ENCODE measurements around the gene FKBP8.

The FKBP8 gene

GRCh38 chr19:18520848-18521691 lies 22.3 kb downstream of the FKBP8 start:
- no peaks in the 10 kb centered on the region for H3K27me3 Mint-ChIP-seq
- H3K9me3 Mint-ChIP-seq, result no peaks in the 10 kb centered on the region
- H3K4me1 Mint-ChIP-seq (ENCODE audit: low read depth), result peaks cover 23% of the 10 kb centered on the region
- H3K27ac Mint-ChIP-seq, result peak overlapping the region; percentile 87
- H3K4me3 Mint-ChIP-seq, result peak overlapping the region; percentile 93
- no peaks in the 10 kb centered on the region for H3K36me3 Mint-ChIP-seq (ENCODE audit: low read depth)

- H3K9me3 Mint-ChIP-seq, result no peaks in the 10 kb centered on the region
- H3K27ac Mint-ChIP-seq, result peak overlapping the region; percentile 87
- H3K4me3 Mint-ChIP-seq, result peak overlapping the region; percentile 93
- H3K27me3 Mint-ChIP-seq, result no peaks in the 10 kb centered on the region
- peaks cover 32% of the 10 kb centered on the region for H3K4me1 Mint-ChIP-seq (ENCODE audit: low read depth)
- no peaks in the 10 kb centered on the region for H3K36me3 Mint-ChIP-seq (ENCODE audit: low read depth)
Observed at GRCh38 chr19:18519962-18520847, 23.2 kb downstream of the FKBP8 start.

- Mint-ChIP-seq H3K4me1 (ENCODE audit: low read depth) (peaks cover 42% of the 10 kb centered on the region), H3K36me3 (ENCODE audit: low read depth) (no peaks in the 10 kb centered on the region)
Observed at GRCh38 chr19:18518639-18519038, 24.7 kb downstream of the FKBP8 start.

GRCh38 chr19:18517606-18518005 lies 25.8 kb downstream of the FKBP8 start:
- Mint-ChIP-seq H3K27me3 (no peaks in the 10 kb centered on the region), H3K4me1 (ENCODE audit: low read depth) (peaks cover 48% of the 10 kb centered on the region), H3K36me3 (ENCODE audit: low read depth) (no peaks in the 10 kb centered on the region)

More at GRCh38 chr19:18518639-18519038, 24.7 kb downstream of the FKBP8 start:
- Mint-ChIP-seq H3K4me3 (no peak overlapping the region), H3K27me3 (no peaks in the 10 kb centered on the region), H3K27ac (no peak overlapping the region), H3K9me3 (no peaks in the 10 kb centered on the region)

DNA sequence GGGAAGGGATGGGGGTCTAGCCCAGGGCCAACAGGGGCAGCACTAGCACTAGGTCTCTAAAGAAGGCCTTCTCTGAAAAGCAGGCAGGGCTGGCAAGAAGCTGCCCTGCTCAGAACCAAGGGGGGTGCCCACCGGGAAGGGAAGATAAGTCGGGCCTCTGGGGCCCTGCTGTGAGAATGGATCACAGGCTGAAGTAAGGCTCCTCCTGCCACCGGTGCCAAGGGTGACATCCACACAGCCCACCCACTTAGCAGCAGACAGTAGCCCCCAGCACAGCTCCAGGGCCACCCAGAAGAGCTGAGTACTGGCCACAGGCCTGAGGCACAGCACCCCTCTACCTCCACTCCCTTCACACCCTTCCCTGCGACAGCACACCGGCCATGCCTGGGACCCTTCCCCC lies 27.4 kb downstream of the FKBP8 start:
- H3K4me1 Mint-ChIP-seq (ENCODE audit: low read depth), result peaks cover 46% of the 10 kb centered on the region
- no peaks in the 10 kb centered on the region for H3K36me3 Mint-ChIP-seq (ENCODE audit: low read depth)
- no peaks in the 10 kb centered on the region for H3K27me3 Mint-ChIP-seq

More at GRCh38 chr19:18517606-18518005, 25.8 kb downstream of the FKBP8 start:
- H3K27ac Mint-ChIP-seq, result no peak overlapping the region
- H3K9me3 Mint-ChIP-seq, result no peaks in the 10 kb centered on the region
- H3K4me3 Mint-ChIP-seq, result no peak overlapping the region

GRCh38 chr19:18514800-18515682 lies 28.3 kb downstream of the FKBP8 start:
- Mint-ChIP-seq H3K4me3 (no peak overlapping the region), H3K9me3 (no peaks in the 10 kb centered on the region), H3K27me3 (no peaks in the 10 kb centered on the region), H3K4me1 (ENCODE audit: low read depth) (peaks cover 41% of the 10 kb centered on the region), H3K27ac (peak overlapping the region; percentile 11), H3K36me3 (ENCODE audit: low read depth) (no peaks in the 10 kb centered on the region)

More for the DNA sequence above, 27.4 kb downstream of the FKBP8 start:
- Mint-ChIP-seq H3K9me3 (no peaks in the 10 kb centered on the region), H3K27ac (no peak overlapping the region), H3K4me3 (no peak overlapping the region)

DNA sequence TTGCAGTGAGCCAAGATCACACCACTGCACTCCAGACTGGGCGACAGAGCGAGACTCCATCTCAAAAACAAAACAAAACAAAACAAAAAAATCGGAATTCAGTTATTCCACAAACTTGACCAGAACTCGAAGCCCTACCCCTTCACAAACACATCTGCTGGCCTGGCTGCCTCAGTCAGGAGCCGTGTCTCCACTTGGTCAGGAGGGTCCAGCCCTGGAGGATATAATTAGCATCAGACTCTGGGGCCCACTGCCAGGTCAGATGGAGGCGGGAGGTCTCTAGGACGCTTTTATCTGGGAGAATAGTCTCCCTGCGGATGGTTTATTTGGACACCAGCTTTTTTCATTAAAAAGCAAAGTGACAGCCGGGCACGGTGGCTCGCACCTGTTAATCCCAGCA lies 29.5 kb downstream of the FKBP8 start:
- Mint-ChIP-seq H3K4me3 (no peak overlapping the region), H3K27ac (no peak overlapping the region), H3K36me3 (ENCODE audit: low read depth) (no peaks in the 10 kb centered on the region), H3K4me1 (ENCODE audit: low read depth) (peaks cover 34% of the 10 kb centered on the region), H3K9me3 (no peaks in the 10 kb centered on the region), H3K27me3 (no peaks in the 10 kb centered on the region)

GRCh38 chr19:18510216-18510615 lies 33.2 kb downstream of the FKBP8 start:
- no peaks in the 10 kb centered on the region for H3K9me3 Mint-ChIP-seq
- H3K27me3 Mint-ChIP-seq, result no peaks in the 10 kb centered on the region
- no peak overlapping the region for H3K4me3 Mint-ChIP-seq
- peaks cover 46% of the 10 kb centered on the region for H3K4me1 Mint-ChIP-seq (ENCODE audit: low read depth)
- no peaks in the 10 kb centered on the region for H3K36me3 Mint-ChIP-seq (ENCODE audit: low read depth)
- H3K27ac Mint-ChIP-seq, result no peak overlapping the region

DNA sequence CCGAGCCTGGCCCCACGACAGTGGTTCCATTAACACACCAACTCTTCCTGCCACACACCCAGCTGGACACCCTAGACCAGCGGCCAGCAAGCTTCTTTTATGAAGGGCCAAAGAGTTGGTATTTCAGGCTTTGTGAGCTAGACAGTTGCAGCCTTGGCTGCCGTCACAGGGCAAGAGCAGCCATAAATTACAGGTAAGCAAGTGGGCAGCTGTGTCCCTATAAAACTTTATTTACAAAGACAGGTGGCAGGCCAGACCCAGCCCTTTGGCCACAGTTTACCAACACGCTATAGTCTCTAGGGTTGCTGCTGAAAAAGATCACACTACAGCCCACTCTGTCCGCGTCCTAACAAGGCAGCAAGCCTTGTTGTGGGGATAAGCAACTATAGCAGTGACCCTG lies 34.8 kb downstream of the FKBP8 start:
- Mint-ChIP-seq H3K27me3 (no peaks in the 10 kb centered on the region), H3K4me1 (ENCODE audit: low read depth) (peaks cover 52% of the 10 kb centered on the region), H3K4me3 (no peak overlapping the region), H3K9me3 (no peaks in the 10 kb centered on the region), H3K27ac (no peak overlapping the region), H3K36me3 (ENCODE audit: low read depth) (no peaks in the 10 kb centered on the region)

DNA sequence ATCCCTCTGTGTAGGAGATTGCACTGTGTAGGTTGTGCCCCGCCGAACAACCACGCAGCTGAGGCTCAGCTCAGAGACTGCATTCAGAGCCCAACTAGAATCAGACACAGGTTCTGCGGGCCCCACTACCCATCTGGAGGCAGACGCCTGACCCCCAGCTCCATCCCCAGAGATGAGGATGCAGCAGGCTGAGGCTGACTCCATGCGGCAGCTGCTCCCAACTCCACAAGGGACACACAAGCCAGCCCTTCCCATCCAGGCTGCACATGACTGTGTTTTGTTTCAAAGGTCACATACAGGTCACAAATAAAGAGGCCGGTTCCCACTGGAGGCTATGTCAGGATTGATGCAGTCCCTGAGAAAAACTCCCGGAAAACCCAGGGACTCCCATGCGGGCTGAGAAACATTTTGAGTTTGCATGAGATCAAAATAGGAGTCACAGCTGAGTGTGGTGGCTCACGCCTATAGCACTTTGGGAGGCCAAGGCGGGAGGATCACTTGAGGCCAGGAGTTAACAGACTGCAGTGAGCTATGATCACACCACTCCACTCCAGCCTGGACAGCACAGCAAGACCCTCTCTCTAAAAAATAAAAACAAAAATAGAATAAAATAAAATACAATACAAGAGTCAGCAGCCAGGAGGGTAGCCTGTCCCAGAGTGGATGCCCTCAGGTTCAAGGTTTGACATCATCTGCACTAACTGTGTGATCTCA lies 35.5 kb downstream of the FKBP8 start:
- Mint-ChIP-seq H3K27ac (peak overlapping the region; percentile 85), H3K4me1 (ENCODE audit: low read depth) (peaks cover 53% of the 10 kb centered on the region), H3K9me3 (no peaks in the 10 kb centered on the region), H3K4me3 (no peak overlapping the region), H3K27me3 (no peaks in the 10 kb centered on the region), H3K36me3 (ENCODE audit: low read depth) (no peaks in the 10 kb centered on the region)

GRCh38 chr19:18507021-18507726 lies 36.2 kb downstream of the FKBP8 start:
- H3K36me3 Mint-ChIP-seq (ENCODE audit: low read depth), result no peaks in the 10 kb centered on the region
- H3K4me1 Mint-ChIP-seq (ENCODE audit: low read depth), result peaks cover 59% of the 10 kb centered on the region
- no peak overlapping the region for H3K4me3 Mint-ChIP-seq
- H3K27ac Mint-ChIP-seq, result peak overlapping the region; percentile 85
- no peaks in the 10 kb centered on the region for H3K27me3 Mint-ChIP-seq
- no peaks in the 10 kb centered on the region for H3K9me3 Mint-ChIP-seq

GRCh38 chr19:18506101-18506930 lies 37.1 kb downstream of the FKBP8 start:
- Mint-ChIP-seq H3K27ac (peak overlapping the region; percentile 85), H3K4me3 (no peak overlapping the region)

More at GRCh38 chr19:18506101-18506930, 37.1 kb downstream of the FKBP8 start:
- Mint-ChIP-seq H3K4me1 (ENCODE audit: low read depth) (peaks cover 68% of the 10 kb centered on the region), H3K9me3 (no peaks in the 10 kb centered on the region), H3K36me3 (ENCODE audit: low read depth) (peaks cover under 1% of the 10 kb centered on the region), H3K27me3 (no peaks in the 10 kb centered on the region)
